Stimulated activated naive CD8-positive, alpha-beta T cell treated with anti-CD3 and anti-CD28 coated beads, Interleukin-15, Interleukin-2, amounts not matched to agents 100 ng/mL and 50 ng/mL, for 24 hours (primary cell): ENCODE results near the gene SAMD13.

Experiments used
- H3K27ac Mint-ChIP-seq: one replicate; pipeline ENCODE4 v1.8.0; 2021; ENCODE audit warnings: mild to moderate bottlenecking, mixed read lengths
- H3K27me3 Mint-ChIP-seq: one replicate; pipeline ENCODE4 v1.8.0; 2021; ENCODE audit warnings: mixed read lengths
- H3K36me3 Mint-ChIP-seq: one replicate; pipeline ENCODE4 v1.8.0; 2021; ENCODE audit warnings: low read depth, mixed read lengths
- H3K4me1 Mint-ChIP-seq: one replicate; pipeline ENCODE4 v1.8.0; 2021; ENCODE audit warnings: low read depth, mixed read lengths
- H3K4me3 Mint-ChIP-seq: one replicate; pipeline ENCODE4 v1.8.0; 2021; ENCODE audit warnings: mild to moderate bottlenecking, mixed read lengths
- H3K9me3 Mint-ChIP-seq: one replicate; pipeline ENCODE4 v1.8.0; 2021; ENCODE audit warnings: mixed read lengths

SAMD13 gene

DNA sequence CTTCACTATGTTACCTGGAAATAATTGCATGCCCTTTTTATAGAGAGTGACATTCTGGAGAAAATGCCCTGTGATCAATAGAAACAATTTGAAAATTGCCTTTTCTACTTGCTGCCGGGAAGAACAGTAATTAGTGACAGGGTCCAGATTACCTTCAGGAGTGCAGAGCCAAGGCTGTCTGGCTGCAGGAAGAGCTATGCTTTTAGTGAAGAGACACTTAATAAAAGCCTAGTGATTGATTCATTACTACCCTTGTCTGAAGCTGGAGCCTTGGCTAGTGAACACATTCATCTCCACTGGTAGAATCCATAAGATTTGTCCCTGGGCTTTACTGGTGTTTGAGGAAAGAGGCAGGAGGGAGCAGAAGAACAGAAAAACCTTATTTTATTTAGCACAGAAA, 83.8 kb downstream of the SAMD13 start:
- Mint-ChIP-seq H3K9me3 (no peaks in the 10 kb centered on the region), H3K36me3 (no peaks in the 10 kb centered on the region), H3K4me3 (no peak overlapping the region), H3K4me1 (peaks cover 3% of the 10 kb centered on the region), H3K27ac (no peak overlapping the region), H3K27me3 (no peaks in the 10 kb centered on the region)

- H3K27me3 Mint-ChIP-seq = no peaks in the 10 kb centered on the region
- H3K36me3 Mint-ChIP-seq = no peaks in the 10 kb centered on the region
- H3K4me3 Mint-ChIP-seq = no peak overlapping the region
- H3K27ac Mint-ChIP-seq = no peak overlapping the region
- H3K9me3 Mint-ChIP-seq = no peaks in the 10 kb centered on the region
- H3K4me1 Mint-ChIP-seq = peaks cover 3% of the 10 kb centered on the region
Measured at GRCh38 chr1:84386716-84387479, 85.4 kb downstream of the SAMD13 start.

DNA sequence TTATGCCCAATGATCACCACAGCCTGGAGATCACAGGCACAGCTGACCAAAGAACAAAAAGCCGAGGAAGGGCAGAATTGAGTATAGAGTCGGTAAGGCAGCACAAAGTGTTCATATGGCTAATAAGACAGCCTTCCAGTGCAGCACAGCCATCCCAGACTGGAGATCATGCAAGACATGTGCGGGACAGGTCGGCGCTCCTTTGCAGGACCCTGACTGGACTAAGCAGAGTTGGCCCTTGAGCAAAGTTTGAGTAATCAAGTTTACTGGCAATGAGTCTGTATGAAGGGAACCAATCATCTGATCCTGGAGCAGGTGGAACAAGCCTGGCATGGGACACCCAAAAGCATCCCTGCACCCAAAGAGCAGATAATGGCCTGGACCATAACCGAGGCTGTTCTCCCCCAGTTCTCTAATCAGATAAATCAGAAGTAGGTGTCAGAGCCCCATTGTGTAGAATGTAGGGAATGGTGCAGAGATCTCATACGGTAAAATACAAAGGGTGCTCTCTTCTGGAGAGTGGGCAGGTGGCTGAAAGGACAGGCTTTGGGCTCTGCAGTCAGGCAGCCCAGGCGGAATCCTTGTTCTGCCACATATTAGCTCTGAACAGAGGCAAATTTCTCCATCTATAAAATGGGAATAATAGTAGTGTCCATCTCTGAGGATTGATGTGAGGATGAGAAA, 86.1 kb downstream of the SAMD13 start:
- no peak overlapping the region for H3K27ac Mint-ChIP-seq
- H3K27me3 Mint-ChIP-seq = no peaks in the 10 kb centered on the region

GRCh38 chr1:84390226-84390625, 88.7 kb downstream of the SAMD13 start:
- H3K9me3 Mint-ChIP-seq = no peaks in the 10 kb centered on the region
- H3K4me1 Mint-ChIP-seq = peaks cover 3% of the 10 kb centered on the region
- H3K36me3 Mint-ChIP-seq = no peaks in the 10 kb centered on the region
- no peaks in the 10 kb centered on the region for H3K27me3 Mint-ChIP-seq
- no peak overlapping the region for H3K27ac Mint-ChIP-seq
- no peak overlapping the region for H3K4me3 Mint-ChIP-seq

More for the DNA sequence above, 86.1 kb downstream of the SAMD13 start:
- Mint-ChIP-seq H3K9me3 (no peaks in the 10 kb centered on the region), H3K4me1 (peaks cover 3% of the 10 kb centered on the region), H3K4me3 (no peak overlapping the region), H3K36me3 (no peaks in the 10 kb centered on the region)

DNA sequence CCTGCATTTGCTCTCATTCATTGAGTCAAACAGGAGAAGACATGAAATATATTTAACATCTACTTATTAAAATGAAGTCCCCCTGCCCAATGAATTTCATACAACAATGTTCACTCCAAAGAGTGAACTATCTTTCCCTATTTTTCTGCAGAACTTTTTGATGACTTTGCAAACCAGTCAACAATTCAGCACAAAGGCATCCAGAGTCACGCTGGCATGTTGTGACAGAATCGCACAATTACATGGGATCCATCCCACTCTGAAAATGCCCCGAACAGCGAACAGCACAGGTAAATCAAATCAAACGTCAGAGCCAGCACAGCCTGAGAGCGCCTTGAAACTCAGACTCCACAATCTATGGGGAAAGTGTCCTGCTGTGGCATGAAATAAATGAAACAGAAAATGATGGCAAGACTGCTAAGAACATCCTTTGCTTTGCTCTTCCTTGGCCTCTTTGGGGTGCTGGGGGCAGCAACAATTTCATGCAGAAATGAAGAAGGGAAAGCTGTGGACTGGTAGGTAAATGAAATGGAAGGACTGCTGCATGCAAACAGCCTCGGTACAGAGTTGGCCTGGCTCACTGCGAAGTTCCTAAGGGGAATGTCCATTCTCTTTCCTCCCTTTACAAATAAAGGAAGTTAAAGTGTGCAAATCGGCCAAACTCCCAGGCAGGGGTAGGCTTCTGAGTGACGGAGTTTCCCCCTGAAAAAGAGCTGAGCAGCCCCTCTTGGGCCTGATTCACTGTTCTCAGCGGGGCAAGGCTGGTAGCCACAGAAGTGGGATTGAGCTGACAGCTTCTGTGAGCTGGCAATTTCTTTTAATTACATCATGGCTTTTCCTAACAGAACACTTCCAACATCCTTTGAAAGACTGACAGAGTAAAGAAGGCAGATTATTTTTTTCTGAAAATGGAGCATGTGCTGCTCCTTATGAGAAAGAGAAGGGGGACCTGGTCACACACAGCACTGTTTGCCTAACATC, 97.0 kb downstream of the SAMD13 start, which contains the start of gene DNASE2B:
TSS of gene DNASE2B (plus strand) at position 310 of the 981 bp plus-strand sequence. CDS start at position 391, 81 bp downstream.
- no peak within 1 kb of the TSS for H3K27ac Mint-ChIP-seq
- no peaks in the 10 kb centered on the region for H3K27me3 Mint-ChIP-seq
- no peaks in the 10 kb centered on the region for H3K36me3 Mint-ChIP-seq
- no peak within 1 kb of the TSS for H3K4me3 Mint-ChIP-seq
- no peaks in the 10 kb centered on the region for H3K9me3 Mint-ChIP-seq
- H3K4me1 Mint-ChIP-seq = no peaks in the 10 kb centered on the region
